Mesothelial cell of epicardium (in vitro differentiated cells): ENCODE results near the gene GALNT13. TPM values are rescaled to one million over a fixed set of nuclear protein-coding genes. Genes with fewer than 3 reads are reported as not detected.

Source experiments
- DNase-seq, 2 experiments: peaks; one replicate each; pipeline ENCODE4 v3.0.0; 2021; ENCODE audit warnings: low spot score in 2 of 2; ENCODE audit not compliant: unreplicated experiment in 2 of 2
- H3K27ac Mint-ChIP-seq: 2 replicates; pipeline ENCODE4 v1.8.0; 2021; ENCODE audit warnings: mixed read lengths
- H3K27me3 Mint-ChIP-seq: 2 replicates; pipeline ENCODE4 v1.8.0; 2021; ENCODE audit warnings: low read depth, mixed read lengths
- H3K36me3 Mint-ChIP-seq: 2 replicates; pipeline ENCODE4 v1.8.0; 2021; ENCODE audit warnings: mixed read lengths
- H3K4me1 Mint-ChIP-seq: 2 replicates; pipeline ENCODE4 v1.8.0; 2021; ENCODE audit warnings: mixed read lengths
- H3K4me3 Mint-ChIP-seq: 2 replicates; pipeline ENCODE4 v1.8.0; 2021; ENCODE audit warnings: mild to moderate bottlenecking, moderate library complexity, mixed read lengths
- H3K9me3 Mint-ChIP-seq: 2 replicates; pipeline ENCODE4 v1.8.0; 2021; ENCODE audit warnings: mixed read lengths
- CTCF ChIP-seq: fragments of 200-600 bp; sonication (generic); IDR thresholded peaks from one replicate; pipeline ENCODE4 v1.5.0; 2021; ENCODE audit warnings: antibody characterized with exemption; ENCODE audit not compliant: unreplicated experiment
- total RNA-seq: library from RNA; stranded (reverse); gene quantifications from 3 replicates; pipeline ENCODE4 v1.2.1, GENCODE V29; 2021

The GALNT13 gene
- total RNA-seq, 1 donor from 2014 or later: 15.8 TPM

- Mint-ChIP-seq H3K4me3 (no peak overlapping the region), H3K27me3 (no peaks in the 10 kb centered on the region), H3K27ac (no peak overlapping the region), H3K4me1 (no peaks in the 10 kb centered on the region), H3K9me3 (no peaks in the 10 kb centered on the region), H3K36me3 (no peaks in the 10 kb centered on the region)
- no peak for DNase-seq
- TF ChIP-seq CTCF: no peak
Measured at GRCh38 chr2:154484338-154485099, 612.8 kb downstream of the GALNT13 start.

GRCh38 chr2:154488801-154489200, 617.1 kb downstream of the GALNT13 start:
- Mint-ChIP-seq H3K27me3 (no peaks in the 10 kb centered on the region), H3K27ac (no peak overlapping the region), H3K9me3 (peaks cover 3% of the 10 kb centered on the region), H3K4me1 (no peaks in the 10 kb centered on the region), H3K4me3 (no peak overlapping the region), H3K36me3 (no peaks in the 10 kb centered on the region)
- no peak for DNase-seq
- TF ChIP-seq CTCF: no peak

- H3K27ac Mint-ChIP-seq: no peak overlapping the region
- peaks cover 3% of the 10 kb centered on the region for H3K9me3 Mint-ChIP-seq
- no peak overlapping the region for H3K4me3 Mint-ChIP-seq
- no peaks in the 10 kb centered on the region for H3K27me3 Mint-ChIP-seq
- no peak for TF ChIP-seq CTCF
- H3K36me3 Mint-ChIP-seq: no peaks in the 10 kb centered on the region
- no peaks in the 10 kb centered on the region for H3K4me1 Mint-ChIP-seq
- DNase-seq: no peak
Measured at GRCh38 chr2:154489266-154489858, 617.6 kb downstream of the GALNT13 start.

- no peaks in the 10 kb centered on the region for H3K27me3 Mint-ChIP-seq
- no peak overlapping the region for H3K27ac Mint-ChIP-seq
- DNase-seq: no peak
- H3K4me1 Mint-ChIP-seq: no peaks in the 10 kb centered on the region
- H3K9me3 Mint-ChIP-seq: peaks cover 3% of the 10 kb centered on the region
- no peak overlapping the region for H3K4me3 Mint-ChIP-seq
- H3K36me3 Mint-ChIP-seq: no peaks in the 10 kb centered on the region
- no peak for TF ChIP-seq CTCF
Measured at GRCh38 chr2:154490530-154490929, 618.8 kb downstream of the GALNT13 start.

GRCh38 chr2:154495455-154495868, 623.7 kb downstream of the GALNT13 start:
- Mint-ChIP-seq H3K27ac (no peak overlapping the region), H3K36me3 (no peaks in the 10 kb centered on the region), H3K27me3 (no peaks in the 10 kb centered on the region), H3K4me3 (no peak overlapping the region), H3K9me3 (peaks cover 7% of the 10 kb centered on the region), H3K4me1 (no peaks in the 10 kb centered on the region)
- DNase-seq: no peak
- TF ChIP-seq CTCF: no peak
